Uterus (tissue), 4 donors: Measurements from ENCODE around the gene RAB2B. TPM values are rescaled to one million over a fixed set of nuclear protein-coding genes. Genes with fewer than 3 reads are reported as not detected.
A peak's percentile ranks its signal among the peaks of the same experiment; 100 is the strongest.

Experiments
- DNase-seq, 2 donors: peaks; one replicate each; pipeline ENCODE4 v3.0.0-alpha.2; 2019 to 2020
- H3K27ac ChIP-seq, 2 donors: fragments of 200-600 bp; sonication (generic); 1 replicate in 1 of 2; 2 replicates in 1 of 2; pipeline ENCODE4 v1.5.1; 2016 to 2018
- H3K27me3 ChIP-seq, 2 donors: fragments of 200-600 bp; sonication (generic); one replicate each; pipeline ENCODE4 v1.5.1; 2018 to 2019; ENCODE audit warnings: control low read depth in 1 of 2
- H3K36me3 ChIP-seq, 2 donors: fragments of 200-600 bp; sonication (generic); one replicate each; pipeline ENCODE4 v1.5.1; 2019; ENCODE audit warnings: control low read depth in 1 of 2
- H3K4me1 ChIP-seq, 2 donors: fragments of 200-600 bp; sonication (generic); one replicate each; pipeline ENCODE4 v1.5.1; 2018 to 2019; ENCODE audit warnings: control low read depth in 1 of 2
- H3K4me3 ChIP-seq, 2 donors: fragments of 200-600 bp; sonication (generic); 1 replicate in 1 of 2; 2 replicates in 1 of 2; pipeline ENCODE4 v1.5.1; 2018 to 2019; ENCODE audit warnings: mild to moderate bottlenecking in 1 of 2
- H3K9me3 ChIP-seq, 2 donors: fragments of 200-600 bp; sonication (generic); one replicate each; pipeline ENCODE4 v1.5.1; 2019; ENCODE audit warnings: control low read depth in 1 of 2
- POLR2A ChIP-seq, 2 donors: fragments of 450-650 bp; IDR thresholded peaks; one replicate each; pipeline ENCODE4 v1.6.1; 2016; ENCODE audit warnings: antibody characterized with exemption in 2 of 2, mild to moderate bottlenecking in 1 of 2, moderate library complexity in 1 of 2
- intact Hi-C: fragments of 100-400 bp; cut with DNase I; formaldehyde crosslinking; loops from one replicate; pipeline ENCODE4 v1.15.1; 2023; ENCODE audit warnings: low total_unique reads
- total RNA-seq, 4 donors: library from RNA; depleted of rRNA in 3 of 4; stranded (reverse); fragments of >200 nt in 3 of 4; gene quantifications; one replicate each; pipeline versions ENCODE4 v1.1.0 to v1.2.4, GENCODE V29; 2014 to 2023
- TF ChIP-seq, protein P1 (sequence below), 4 experiments: fragments of 200-600 bp in 2 of 4; fragments of 450-650 bp in 2 of 4; sonication (generic) in 2 of 4; IDR thresholded peaks; one replicate each; pipeline ENCODE4 v1.5.1; 2016 to 2019; ENCODE audit warnings: antibody characterized with exemption in 4 of 4, mild to moderate bottlenecking in 2 of 4, moderate library complexity in 1 of 4
- donor health status: DM: yes; HTN: yes; CAD: no.

Gene RAB2B
- total RNA-seq: 10 to 100 TPM in 3 of 4 donors, 1 to 10 TPM in 1; 8.5 to 47.9 (median 22.9) TPM

DNA sequence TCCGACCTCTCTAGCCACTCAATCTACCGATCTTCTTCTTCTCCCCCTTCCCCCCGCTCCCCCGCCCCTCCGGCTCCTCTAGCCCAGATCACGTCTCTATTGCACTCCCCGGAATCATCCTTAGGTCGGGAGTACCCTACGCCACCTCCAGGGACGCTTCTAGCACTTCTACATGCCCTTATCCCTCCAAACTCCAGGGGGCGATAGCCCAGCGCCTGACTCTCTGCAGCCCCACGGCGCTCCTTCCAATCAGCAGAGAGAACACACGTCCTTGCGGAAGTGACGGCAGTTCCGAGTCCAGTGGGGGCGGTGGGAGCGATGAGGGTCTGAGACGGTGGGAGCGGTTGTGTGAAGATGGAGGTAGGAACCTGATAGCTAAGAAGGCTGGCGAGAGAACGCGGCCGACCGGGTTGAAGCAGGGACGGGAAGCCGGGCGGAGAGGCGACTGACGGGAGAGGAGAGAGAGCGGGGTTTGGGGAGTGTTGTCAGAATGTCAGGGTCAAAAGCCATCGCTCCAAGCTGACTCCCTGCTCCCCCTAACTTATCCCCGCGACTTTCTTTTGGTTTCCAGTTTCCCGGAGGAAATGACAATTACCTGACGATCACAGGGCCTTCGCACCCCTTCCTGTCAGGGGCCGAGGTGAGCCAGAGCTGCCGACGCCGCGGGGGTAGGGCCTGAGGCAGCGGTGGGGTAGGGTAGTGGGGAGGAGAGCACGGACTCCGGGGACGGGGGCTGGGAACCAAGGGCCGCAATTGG is at the start of gene RAB2B, which contains the start of gene TOX4:
TSS of gene RAB2B (minus strand) at position 35 of the 757 bp plus-strand sequence. CDS start 87 bp downstream, outside the sequence.
TSS of gene TOX4 (plus strand) at position 271 of the 757 bp plus-strand sequence. CDS start at position 355, 84 bp downstream.
- Histone ChIP-seq H3K9me3 (no peaks in the 10 kb centered on the region), H3K4me3 (peak within 1 kb of the TSS; percentile 56 to 82), H3K4me1 (peaks cover 5 to 14% of the 10 kb centered on the region in 2 donors), H3K27ac (peak within 1 kb of the TSS; percentile 86 to 92), H3K27me3 (no peaks in the 10 kb centered on the region), H3K36me3 (no peaks in the 10 kb centered on the region)
- TF ChIP-seq, protein P1, sequence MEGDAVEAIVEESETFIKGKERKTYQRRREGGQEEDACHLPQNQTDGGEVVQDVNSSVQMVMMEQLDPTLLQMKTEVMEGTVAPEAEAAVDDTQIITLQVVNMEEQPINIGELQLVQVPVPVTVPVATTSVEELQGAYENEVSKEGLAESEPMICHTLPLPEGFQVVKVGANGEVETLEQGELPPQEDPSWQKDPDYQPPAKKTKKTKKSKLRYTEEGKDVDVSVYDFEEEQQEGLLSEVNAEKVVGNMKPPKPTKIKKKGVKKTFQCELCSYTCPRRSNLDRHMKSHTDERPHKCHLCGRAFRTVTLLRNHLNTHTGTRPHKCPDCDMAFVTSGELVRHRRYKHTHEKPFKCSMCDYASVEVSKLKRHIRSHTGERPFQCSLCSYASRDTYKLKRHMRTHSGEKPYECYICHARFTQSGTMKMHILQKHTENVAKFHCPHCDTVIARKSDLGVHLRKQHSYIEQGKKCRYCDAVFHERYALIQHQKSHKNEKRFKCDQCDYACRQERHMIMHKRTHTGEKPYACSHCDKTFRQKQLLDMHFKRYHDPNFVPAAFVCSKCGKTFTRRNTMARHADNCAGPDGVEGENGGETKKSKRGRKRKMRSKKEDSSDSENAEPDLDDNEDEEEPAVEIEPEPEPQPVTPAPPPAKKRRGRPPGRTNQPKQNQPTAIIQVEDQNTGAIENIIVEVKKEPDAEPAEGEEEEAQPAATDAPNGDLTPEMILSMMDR (IDR thresholded peaks at IDR 0.05): peak; percentile 98 to 99 (median 99)
- peak; percentile 35 to 72 for TF ChIP-seq POLR2A (IDR thresholded peaks at IDR 0.05)
- intact Hi-C loops: no loop called here
- DNase-seq: peak; percentile 97

DNA sequence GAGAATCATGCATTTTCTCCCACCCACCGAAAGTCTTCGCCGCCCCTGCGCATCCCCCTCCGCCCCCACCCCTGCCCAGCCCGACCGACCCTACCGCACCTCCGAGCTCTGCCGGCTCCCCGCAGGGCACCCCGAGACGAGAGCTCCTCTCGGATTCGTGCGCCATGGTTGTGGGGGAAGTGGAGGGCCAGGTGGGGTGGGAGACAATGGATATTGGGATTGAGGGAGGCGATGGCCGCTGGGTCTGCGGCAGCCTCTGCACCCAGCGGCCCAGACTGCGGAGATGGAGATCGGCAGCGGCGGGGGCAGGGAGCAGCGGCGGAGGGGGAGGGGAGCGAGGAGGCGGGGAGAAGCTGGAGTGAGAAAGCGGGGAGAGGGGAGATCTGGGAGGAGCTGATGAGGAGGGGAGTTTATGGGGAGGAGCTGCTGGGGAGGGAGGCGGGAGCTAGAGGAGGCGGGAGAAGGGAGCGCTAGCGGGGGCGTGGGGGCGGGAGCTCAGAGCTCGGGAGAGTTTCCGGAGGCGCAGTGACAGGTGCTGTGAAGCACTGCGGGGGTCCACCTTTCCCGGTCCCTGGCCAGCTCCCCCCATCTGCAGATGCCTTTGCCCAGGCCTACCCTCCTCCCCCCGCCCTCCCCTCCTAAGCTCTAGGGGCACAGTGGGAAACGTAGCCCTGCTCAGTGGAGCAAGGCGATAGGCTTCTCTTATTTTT is 49.4 kb upstream of the RAB2B start, which contains the start of gene SALL2:
TSS of gene SALL2 (minus strand) at position 385 of the 710 bp plus-strand sequence. CDS start at position 166, 219 bp downstream.
- Histone ChIP-seq H3K4me3 (peak within 1 kb of the TSS; percentile 67 to 99), H3K9me3 (no peaks in the 10 kb centered on the region), H3K36me3 (no peaks in the 10 kb centered on the region), H3K27ac (peak within 1 kb of the TSS; percentile 88 to 92), H3K27me3 (no peaks in the 10 kb centered on the region), H3K4me1 (no peaks in the 10 kb centered on the region)
- intact Hi-C loops: no loop called here
- DNase-seq: peak; percentile 84 to 88
- TF ChIP-seq POLR2A (IDR thresholded peaks at IDR 0.05): peak in 1 of 2 donors; percentile 30
- TF ChIP-seq, protein P1 (IDR thresholded peaks at IDR 0.05): no peak

DNA sequence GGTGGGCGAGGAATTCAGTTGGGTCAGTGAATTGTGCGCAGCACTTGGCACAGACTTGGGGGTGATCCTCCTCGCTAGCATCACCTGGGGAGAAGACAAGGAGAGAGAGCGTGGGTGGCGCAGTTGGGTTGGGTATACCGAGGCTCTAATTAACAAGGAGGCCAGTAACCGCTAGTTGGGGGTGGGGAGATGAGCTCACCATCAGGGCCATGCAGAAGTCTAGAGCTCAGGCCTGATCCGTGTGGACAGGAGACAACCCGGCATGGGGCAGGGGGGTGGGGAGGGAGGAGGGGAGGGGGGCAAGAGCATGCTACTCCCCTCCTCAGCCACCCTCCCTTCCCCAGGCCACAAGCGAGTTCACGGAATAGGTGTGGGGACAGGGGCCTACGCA is 48.8 kb upstream of the RAB2B start:
- Histone ChIP-seq H3K9me3 (no peaks in the 10 kb centered on the region), H3K4me3 (peak overlapping the region; percentile 67 to 99), H3K27ac (peak overlapping the region; percentile 88 to 92), H3K27me3 (no peaks in the 10 kb centered on the region), H3K4me1 (no peaks in the 10 kb centered on the region), H3K36me3 (no peaks in the 10 kb centered on the region)
- TF ChIP-seq POLR2A (IDR thresholded peaks at IDR 0.05): no peak
- TF ChIP-seq, protein P1 (IDR thresholded peaks at IDR 0.05): no peak
- intact Hi-C loops: no loop called here
- DNase-seq: peak; percentile 40 to 55

DNA sequence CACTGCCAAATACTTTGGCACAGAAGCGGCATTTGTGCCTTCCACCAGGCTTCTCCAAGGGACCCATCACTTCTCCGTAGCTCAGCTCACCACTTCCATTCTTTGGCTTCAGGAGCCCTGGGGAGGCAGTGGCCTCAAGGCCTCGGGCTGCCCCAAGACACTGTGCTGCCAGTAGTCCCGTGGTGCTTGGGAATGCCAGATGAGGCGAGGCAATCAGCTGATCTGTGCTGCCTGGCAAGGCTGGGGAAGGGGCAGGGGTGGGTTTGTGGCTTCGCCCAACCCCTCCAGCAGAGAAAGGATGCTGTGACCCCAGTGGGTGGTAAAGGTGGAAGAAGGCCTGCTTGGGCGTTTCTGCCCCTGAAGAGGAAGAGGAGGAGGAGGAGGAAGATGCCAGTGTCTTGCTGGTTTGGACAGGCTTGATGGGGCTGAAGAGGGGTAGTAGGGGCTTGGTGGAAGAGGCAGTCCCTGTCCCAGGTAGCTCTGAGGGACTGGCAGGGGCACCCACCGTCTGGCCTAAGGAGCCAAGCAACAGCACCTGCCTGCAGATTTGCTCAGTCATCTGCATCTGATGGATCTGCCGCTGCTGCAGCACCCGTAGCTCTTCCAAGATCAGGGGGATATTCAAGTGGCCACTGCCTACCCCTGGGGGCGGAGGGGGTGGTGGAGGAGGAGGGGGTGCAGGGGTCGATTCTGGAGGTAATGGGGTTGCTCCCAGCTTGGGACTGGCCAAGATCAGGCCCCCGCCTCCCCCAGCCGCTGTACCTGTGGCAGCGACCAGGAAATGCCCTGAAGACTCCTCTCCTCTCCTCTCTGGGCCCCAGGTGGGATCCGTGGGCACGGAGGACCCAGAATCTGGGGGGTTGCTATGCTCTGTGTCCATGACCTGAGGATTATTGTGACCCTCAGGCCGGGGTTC is 48.1 kb upstream of the RAB2B start:
- H3K9me3 ChIP-seq: no peaks in the 10 kb centered on the region
- no peak for TF ChIP-seq POLR2A (IDR thresholded peaks at IDR 0.05)
- TF ChIP-seq, protein P1 (IDR thresholded peaks at IDR 0.05): no peak
- intact Hi-C loops: no loop called here
- H3K27me3 ChIP-seq: no peaks in the 10 kb centered on the region
- H3K4me1 ChIP-seq: no peaks in the 10 kb centered on the region
- peak overlapping the region; percentile 88 to 92 for H3K27ac ChIP-seq
- DNase-seq: no peak
- H3K36me3 ChIP-seq: no peaks in the 10 kb centered on the region
- peak overlapping the region in 1 of 2 donors; percentile 67 for H3K4me3 ChIP-seq
